CD14-positive monocyte (primary cell): Measurements from ENCODE around the gene GSTA5. TPM values are rescaled to one million over a fixed set of nuclear protein-coding genes. Genes with fewer than 3 reads are reported as not detected.

Experiments used
- DNase-seq, 3 donors: peaks; one replicate each; pipeline ENCODE4 v3.0.0-alpha.2; 2011 to 2022
- H2AFZ ChIP-seq: 2 replicates; pipeline ENCODE4 v1.6.0; 2012; ENCODE audit warnings: mild to moderate bottlenecking, low read depth, low read length, inconsistent platforms; ENCODE audit not compliant: insufficient read depth, poor library complexity, severe bottlenecking
- H3K27ac ChIP-seq, 2 donors: 1 replicate in 1 of 2; 2 replicates in 1 of 2; pipeline ENCODE4 v1.5.1; 2012 to 2013; ENCODE audit warnings: low read length in 2 of 2, control low read depth in 1 of 2, inconsistent platforms in 1 of 2, low read depth in 1 of 2, mild to moderate bottlenecking in 1 of 2
- H3K27me3 ChIP-seq, 2 donors: one replicate each; pipeline versions ENCODE4 v1.6.0 to v1.6.1; 2011 to 2013; ENCODE audit warnings: low read length in 2 of 2; ENCODE audit not compliant: control insufficient read depth in 2 of 2, insufficient read depth in 2 of 2
- H3K36me3 ChIP-seq, 2 donors: replicated peaks in 1 of 2; 1 replicate in 1 of 2; 2 replicates in 1 of 2; pipeline versions ENCODE4 v1.5.1 to v1.6.1; 2012 to 2013; ENCODE audit warnings: low read length in 2 of 2, control low read depth in 1 of 2, inconsistent platforms in 1 of 2, mild to moderate bottlenecking in 1 of 2; ENCODE audit not compliant: insufficient read depth in 2 of 2, control insufficient read depth in 1 of 2
- H3K4me1 ChIP-seq, 2 donors: 1 replicate in 1 of 2; 2 replicates in 1 of 2; pipeline versions ENCODE4 v1.5.1 to v1.6.1; 2012 to 2013; ENCODE audit warnings: low read length in 2 of 2, control low read depth in 1 of 2, inconsistent platforms in 1 of 2, mild to moderate bottlenecking in 1 of 2, moderate library complexity in 1 of 2; ENCODE audit not compliant: insufficient read depth in 2 of 2, control insufficient read depth in 1 of 2
- H3K4me2 ChIP-seq: replicated peaks from 2 replicates; pipeline ENCODE3; 2012; ENCODE audit warnings: low read length, moderate library complexity, mild to moderate bottlenecking; ENCODE audit not compliant: poor library complexity, severe bottlenecking; ENCODE audit errors: extremely low read depth
- H3K4me3 ChIP-seq, 3 experiments: fragments of 200-600 bp in 1 of 3; sonication (generic) in 1 of 3; replicated peaks in 1 of 3; 1 replicate in 2 of 3; 2 replicates in 1 of 3; pipeline ENCODE4 v1.5.1; 2011 to 2013; ENCODE audit warnings: low read length in 3 of 3, mild to moderate bottlenecking in 3 of 3, control low read depth in 2 of 3, low read depth in 2 of 3, inconsistent platforms in 1 of 3, moderate library complexity in 1 of 3
- H3K79me2 ChIP-seq: 2 replicates; pipeline ENCODE4 v1.6.0; 2012; ENCODE audit warnings: mild to moderate bottlenecking, control low read depth, inconsistent platforms, low read length, moderate library complexity; ENCODE audit not compliant: insufficient read depth
- H3K9ac ChIP-seq: 2 replicates; pipeline ENCODE4 v1.6.0; 2017; ENCODE audit warnings: low read length, mild to moderate bottlenecking; ENCODE audit not compliant: insufficient read depth, poor library complexity, severe bottlenecking
- H3K9me3 ChIP-seq, 2 donors: replicated peaks in 1 of 2; 1 replicate in 1 of 2; 2 replicates in 1 of 2; pipeline versions ENCODE4 v1.5.1 to v1.6.1; 2012 to 2013; ENCODE audit warnings: low read length in 2 of 2, control low read depth in 1 of 2; ENCODE audit not compliant: control insufficient read depth in 1 of 2, insufficient read depth in 1 of 2
- H4K20me1 ChIP-seq: 2 replicates; pipeline ENCODE4 v1.6.0; 2012; ENCODE audit warnings: mild to moderate bottlenecking, low read length, control low read depth, moderate library complexity; ENCODE audit not compliant: insufficient read depth
- H3K27ac Mint-ChIP-seq, 7 donors: one replicate each; pipeline ENCODE4 v1.8.0; 2020; ENCODE audit warnings: mild to moderate bottlenecking in 7 of 7, mixed read lengths in 7 of 7, moderate library complexity in 6 of 7, inconsistent platforms in 2 of 7
- H3K27me3 Mint-ChIP-seq, 3 donors: one replicate each; pipeline ENCODE4 v1.8.0; 2021 to 2022; ENCODE audit warnings: low read depth in 3 of 3, mild to moderate bottlenecking in 3 of 3, mixed read lengths in 3 of 3, moderate library complexity in 3 of 3, inconsistent platforms in 1 of 3
- H3K36me3 Mint-ChIP-seq, 2 donors: one replicate each; pipeline ENCODE4 v1.8.0; 2020; ENCODE audit warnings: mixed read lengths in 2 of 2, inconsistent platforms in 1 of 2, mild to moderate bottlenecking in 1 of 2
- H3K4me1 Mint-ChIP-seq: one replicate; pipeline ENCODE4 v1.8.0; 2020; ENCODE audit warnings: mild to moderate bottlenecking, mixed read lengths
- H3K4me3 Mint-ChIP-seq, 2 donors: one replicate each; pipeline ENCODE4 v1.8.0; 2020; ENCODE audit warnings: mild to moderate bottlenecking in 2 of 2, mixed read lengths in 2 of 2, moderate library complexity in 1 of 2
- H3K9me3 Mint-ChIP-seq, 7 donors: one replicate each; pipeline ENCODE4 v1.8.0; 2020 to 2022; ENCODE audit warnings: mixed read lengths in 7 of 7, mild to moderate bottlenecking in 6 of 7, moderate library complexity in 6 of 7, inconsistent platforms in 2 of 7
- CTCF ChIP-seq: fragments of 200-600 bp; IDR thresholded peaks from one replicate; pipeline ENCODE4 v1.8.0; 2022; ENCODE audit warnings: antibody characterized with exemption, mild to moderate bottlenecking
- whole genome bisulfite sequencing: methylation state at CpG from one replicate; pipeline ENCODE4 v1.1.5; 2013; ENCODE audit warnings: missing lambda C conversion rate; ENCODE audit not compliant: insufficient coverage; 5-methylcytosine and 5-hydroxymethylcytosine counted together
- intact Hi-C, 2 donors: fragments of 100-400 bp; cut with micrococcal nuclease; formaldehyde crosslinking; loops; one replicate each; pipeline versions ENCODE4 v1.15.0 to v1.15.1; 2023
- polyA plus RNA-seq, 3 donors: library from polyadenylated mRNA; depleted of rRNA in 1 of 3; unstranded in 2 of 3; stranded (reverse) in 1 of 3; fragments of 300-500 nt in 2 of 3; fragments of >200 nt in 1 of 3; fragmentation: Illumina TruSeq in 2 of 3; gene quantifications; 1 replicate in 2 of 3; 2 replicates in 1 of 3; pipeline ENCODE4 v1.2.3, GENCODE V29; 2012 to 2021

Gene GSTA5
- polyA plus RNA-seq, 3 donors, result not detected

- H3K27me3 ChIP-seq, result no peaks in the 10 kb centered on the region
- TF ChIP-seq CTCF, result no peak
- H2AFZ ChIP-seq, result peak overlapping the region; percentile 96
- H4K20me1 ChIP-seq, result no peaks in the 10 kb centered on the region
- intact Hi-C loops, result no loop called here
- no peak for DNase-seq
- H3K4me2 ChIP-seq, result peak overlapping the region; percentile 78
- H3K4me1 ChIP-seq, result no peaks in the 10 kb centered on the region
- Mint-ChIP-seq H3K9me3 (peaks cover 0 to 2% (median 0%) of the 10 kb centered on the region in 7 donors), H3K27ac (peak overlapping the region in 1 of 7 donors; percentile 10), H3K4me1 (peaks cover 6% of the 10 kb centered on the region), H3K27me3 (peaks cover 0 to 3% (median 1%) of the 10 kb centered on the region in 3 donors), H3K36me3 (no peaks in the 10 kb centered on the region), H3K4me3 (peak overlapping the region; percentile 78 to 94)
- H3K27ac ChIP-seq, result no peak overlapping the region
- H3K36me3 ChIP-seq, result no peaks in the 10 kb centered on the region
- H3K79me2 ChIP-seq, result no peaks in the 10 kb centered on the region
- H3K9me3 ChIP-seq, result no peaks in the 10 kb centered on the region
- 76% methylated on average over 4 of the region's 4 CpGs for WGBS
- H3K9ac ChIP-seq, result peak overlapping the region; percentile 68
- H3K4me3 ChIP-seq, result peak overlapping the region in 1 of 3 experiments; percentile 76
Measured at GRCh38 chr6:52881662-52881995, 41.0 kb upstream of the GSTA5 start.

GRCh38 chr6:52877786-52878185, 37.2 kb upstream of the GSTA5 start:
- no peak overlapping the region for H3K27ac ChIP-seq
- no peaks in the 10 kb centered on the region for H3K36me3 ChIP-seq
- H3K4me3 Mint-ChIP-seq, result no peak overlapping the region
- TF ChIP-seq CTCF, result no peak
- peaks cover 0 to 3% (median 2%) of the 10 kb centered on the region in 3 donors for H3K27me3 Mint-ChIP-seq
- peaks cover 6% of the 10 kb centered on the region for H3K4me1 Mint-ChIP-seq
- H4K20me1 ChIP-seq, result no peaks in the 10 kb centered on the region
- no peak overlapping the region for H3K9ac ChIP-seq
- no peaks in the 10 kb centered on the region for H3K27me3 ChIP-seq
- H3K4me2 ChIP-seq, result no peak overlapping the region
- no peak overlapping the region for H2AFZ ChIP-seq
- H3K4me1 ChIP-seq, result no peaks in the 10 kb centered on the region
- peaks cover 0 to 1% (median 0%) of the 10 kb centered on the region in 7 donors for H3K9me3 Mint-ChIP-seq
- no CpG with 5 or more reads among the region's 2 CpGs for WGBS
- H3K4me3 ChIP-seq, result no peak overlapping the region
- no peaks in the 10 kb centered on the region for H3K9me3 ChIP-seq
- DNase-seq, result no peak
- no peaks in the 10 kb centered on the region for H3K79me2 ChIP-seq
- no peak overlapping the region for H3K27ac Mint-ChIP-seq
- H3K36me3 Mint-ChIP-seq, result no peaks in the 10 kb centered on the region
- intact Hi-C loops, result no loop called here
